ENCODE results near the gene MYLK3. TPM values are rescaled to one million over a fixed set of nuclear protein-coding genes. Genes with fewer than 3 reads are reported as not detected.

Gene MYLK3
- total RNA-seq, 1 donor from 2014 or later = 0.08 TPM

- ATAC-seq (no peak), DNase-seq (ENCODE audit: low spot score) (no peak)
Measured at GRCh38 chr16:46759309-46759708, 11.2 kb upstream of the MYLK3 start.

- DNase-seq (ENCODE audit: low spot score) (no peak), ATAC-seq (peak; percentile 60)
Measured at GRCh38 chr16:46757339-46758050, 9.4 kb upstream of the MYLK3 start.

- DNase-seq (ENCODE audit: low spot score) (no peak), ATAC-seq (no peak)
Measured at GRCh38 chr16:46756772-46757171, 8.6 kb upstream of the MYLK3 start.

- no peak for DNase-seq (ENCODE audit: low spot score)
- no peak for ATAC-seq
Measured at GRCh38 chr16:46753015-46753414, 4.9 kb upstream of the MYLK3 start.

GRCh38 chr16:46751381-46751780, 3.2 kb upstream of the MYLK3 start:
- ATAC-seq (no peak), DNase-seq (ENCODE audit: low spot score) (no peak)

- DNase-seq (ENCODE audit: low spot score) (no peak), ATAC-seq (no peak)
Measured at GRCh38 chr16:46748775-46749705, 896 bp upstream of the MYLK3 start.

- DNase-seq (ENCODE audit: low spot score) = no peak
- no peak for ATAC-seq
Measured at GRCh38 chr16:46746821-46747776, 1.0 kb downstream of the MYLK3 start.

GRCh38 chr16:46745617-46746016, 2.5 kb downstream of the MYLK3 start:
- ATAC-seq (no peak), DNase-seq (ENCODE audit: low spot score) (no peak)

GRCh38 chr16:46743232-46743719, 4.9 kb downstream of the MYLK3 start:
- peak; percentile 33 for ATAC-seq
- no peak for DNase-seq (ENCODE audit: low spot score)

GRCh38 chr16:46739934-46740333, 8.2 kb downstream of the MYLK3 start:
- DNase-seq (ENCODE audit: low spot score) (no peak), ATAC-seq (no peak)

GRCh38 chr16:46737621-46738214, 10.4 kb downstream of the MYLK3 start:
- DNase-seq (ENCODE audit: low spot score) (no peak), ATAC-seq (no peak)

- DNase-seq (ENCODE audit: low spot score) (no peak), ATAC-seq (no peak)
Measured at GRCh38 chr16:46736695-46737094, 11.4 kb downstream of the MYLK3 start.

GRCh38 chr16:46733319-46733830, 14.8 kb downstream of the MYLK3 start:
- DNase-seq (ENCODE audit: low spot score) (no peak), ATAC-seq (no peak)

- ATAC-seq = no peak
- DNase-seq (ENCODE audit: low spot score) = no peak
Measured at GRCh38 chr16:46732561-46732960, 15.6 kb downstream of the MYLK3 start.

- DNase-seq (ENCODE audit: low spot score) (peak; percentile 21), ATAC-seq (no peak)
Measured at GRCh38 chr16:46731691-46732555, 16.2 kb downstream of the MYLK3 start.

GRCh38 chr16:46730801-46731690, 17.1 kb downstream of the MYLK3 start:
- ATAC-seq = no peak
- DNase-seq (ENCODE audit: low spot score) = peak; percentile 21

- no peak for DNase-seq (ENCODE audit: low spot score)
- no peak for ATAC-seq
Measured at GRCh38 chr16:46730126-46730525, 18.0 kb downstream of the MYLK3 start.

- ATAC-seq (no peak), DNase-seq (ENCODE audit: low spot score) (peak; percentile 30)
Measured at GRCh38 chr16:46729326-46729995, 18.7 kb downstream of the MYLK3 start.

Data from left lobe of liver (tissue), 2 donors.